HG03139 (cell line): ENCODE results near the gene AICDA.
"Not testable (repeated sequence)": the region's sequence is repeated elsewhere in the genome, so short reads cannot be mapped to it uniquely, and the experiment has no call there.

Experiments used
- ATAC-seq: cut with Tn5 transposase; IDR thresholded peaks from one replicate; pipeline ENCODE4 v1.9.1; 2021; ENCODE audit not compliant: unreplicated experiment

AICDA gene

DNA sequence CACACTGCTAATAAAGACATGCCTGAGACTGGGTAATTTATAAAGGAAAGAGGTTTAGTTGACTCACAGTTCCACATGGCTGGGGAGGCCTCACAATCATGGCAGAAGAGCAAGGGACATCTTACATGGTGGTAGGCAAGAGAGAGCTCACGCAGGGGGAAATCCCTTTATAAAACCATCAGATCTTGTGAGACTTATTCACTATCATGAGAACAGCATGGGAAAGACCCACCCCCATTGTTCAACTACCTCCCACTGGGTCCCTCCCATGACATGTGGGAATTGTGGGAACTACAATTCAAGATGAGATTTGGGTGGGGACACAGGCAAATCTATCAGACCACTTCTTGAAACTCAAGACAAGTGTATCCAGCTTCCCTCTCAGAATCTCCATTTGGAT lies 1.2 kb upstream of the AICDA start:
- ATAC-seq, result not testable (repeated sequence)

DNA sequence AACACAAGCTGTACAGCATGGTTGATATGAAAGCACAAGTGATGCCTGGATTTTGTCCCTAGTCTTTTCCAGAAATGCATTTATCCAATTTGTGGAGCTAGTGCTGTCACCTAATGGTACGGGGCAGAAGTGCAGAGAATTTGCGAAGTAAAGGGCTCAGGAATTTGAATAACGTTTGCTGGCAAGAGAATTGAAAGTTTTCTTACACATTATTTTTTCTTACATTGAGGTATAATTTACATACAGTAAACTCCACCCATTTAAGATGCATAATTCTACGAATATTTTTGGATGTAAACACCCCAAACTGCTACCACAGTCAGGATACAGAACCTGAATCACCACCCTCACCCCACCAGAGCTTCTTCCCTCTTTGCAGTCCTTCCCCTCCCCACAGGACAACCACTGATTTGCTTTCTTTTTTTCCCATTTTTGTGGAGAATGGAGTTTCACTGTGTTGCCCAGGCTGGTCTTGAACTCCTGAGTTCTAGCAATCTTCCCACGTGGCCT lies 3.5 kb downstream of the AICDA start:
- ATAC-seq, result no peak

DNA sequence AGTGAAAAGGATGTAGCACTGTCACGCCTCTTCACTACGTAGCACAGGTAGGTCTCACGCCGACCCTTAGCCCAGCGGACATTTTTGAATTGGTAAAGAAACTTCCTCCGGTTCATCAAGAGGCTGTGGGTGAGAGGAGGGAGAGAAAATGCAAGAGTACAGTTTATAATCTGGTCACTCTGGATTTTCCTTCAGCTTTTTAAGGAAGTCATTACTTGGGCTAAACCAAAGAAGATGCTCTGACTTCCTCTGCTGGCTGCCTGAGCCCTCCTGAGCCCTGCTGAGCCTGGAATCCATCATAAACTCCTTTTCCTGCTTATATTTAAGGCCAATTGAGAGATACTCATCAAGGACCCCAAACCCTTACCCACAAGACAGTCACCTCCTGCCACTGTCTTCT lies 5.8 kb downstream of the AICDA start:
- ATAC-seq, result no peak

DNA sequence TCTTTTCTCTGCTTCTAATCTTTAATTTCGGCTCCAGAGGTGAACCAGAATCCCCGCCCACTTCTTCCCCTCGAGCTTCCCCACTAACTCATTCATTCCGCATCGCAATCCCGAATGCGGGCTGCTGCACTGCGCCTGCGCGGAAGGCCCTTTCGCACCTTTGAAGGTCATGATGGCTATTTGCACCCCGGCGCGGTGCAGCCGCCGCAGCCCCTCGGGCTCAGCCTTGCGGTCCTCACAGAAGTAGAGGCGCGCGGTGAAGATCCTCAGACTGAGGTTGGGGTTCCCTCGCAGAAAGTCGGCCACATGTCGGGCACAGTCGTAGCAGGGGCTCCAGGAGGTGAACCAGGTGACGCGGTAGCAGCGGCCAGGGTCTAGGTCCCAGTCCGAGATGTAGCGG lies 7.6 kb downstream of the AICDA start:
- no peak for ATAC-seq

DNA sequence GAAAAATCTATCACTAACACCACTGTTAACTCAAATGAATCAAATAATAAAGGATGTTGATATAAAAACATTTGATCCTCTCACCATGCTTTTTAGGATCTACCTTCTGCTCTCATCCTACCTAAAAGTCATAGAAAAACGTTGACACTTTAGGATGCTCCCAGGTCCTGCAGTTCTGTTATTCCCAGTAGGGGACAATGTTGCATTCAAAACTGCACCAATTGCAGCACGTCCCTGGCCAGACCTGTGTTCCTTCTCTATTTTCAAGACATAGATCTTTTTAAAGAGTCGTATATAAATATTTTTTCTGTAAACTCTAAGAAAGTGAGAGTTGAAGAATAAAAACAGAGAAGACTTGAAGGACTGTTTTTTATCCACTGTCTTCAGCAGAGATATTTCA lies 8.8 kb downstream of the AICDA start:
- no peak for ATAC-seq

DNA sequence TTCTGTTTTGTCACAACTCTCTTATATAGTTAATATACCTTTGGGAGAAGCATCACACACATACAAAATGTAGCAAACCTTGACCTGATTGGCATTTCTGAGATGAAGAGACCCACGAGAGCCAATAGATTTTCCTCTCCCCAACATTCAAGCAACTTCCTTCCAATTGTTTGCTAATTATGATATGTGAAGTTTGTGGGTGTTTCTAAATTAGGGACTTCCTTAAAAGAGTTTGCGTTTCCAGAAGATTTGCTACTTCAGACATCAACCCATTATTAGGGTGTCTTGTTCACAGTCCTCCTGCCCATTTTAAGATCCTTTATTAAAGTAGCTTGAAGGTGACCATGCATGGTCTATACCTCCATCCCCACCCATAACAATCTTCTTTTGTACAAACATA lies 9.4 kb downstream of the AICDA start:
- ATAC-seq, result no peak

DNA sequence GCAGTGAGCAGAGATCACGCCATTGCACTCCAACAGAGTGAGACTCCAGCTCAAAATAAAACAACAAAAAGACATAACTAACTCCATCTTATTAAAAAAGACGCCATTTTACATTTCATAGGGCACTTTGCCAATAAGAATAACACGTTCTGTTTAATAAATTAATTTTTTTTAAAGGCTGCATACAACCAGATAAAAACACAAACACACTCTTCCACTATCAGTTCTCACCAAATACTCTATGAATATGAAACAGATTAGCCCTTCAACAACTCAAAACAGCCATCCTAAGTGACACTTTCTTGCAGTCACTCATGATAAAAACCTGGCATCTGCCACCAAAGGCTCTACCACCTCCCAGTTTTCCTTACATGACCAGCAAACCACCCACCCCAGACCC lies 16.1 kb downstream of the AICDA start:
- no peak for ATAC-seq

DNA sequence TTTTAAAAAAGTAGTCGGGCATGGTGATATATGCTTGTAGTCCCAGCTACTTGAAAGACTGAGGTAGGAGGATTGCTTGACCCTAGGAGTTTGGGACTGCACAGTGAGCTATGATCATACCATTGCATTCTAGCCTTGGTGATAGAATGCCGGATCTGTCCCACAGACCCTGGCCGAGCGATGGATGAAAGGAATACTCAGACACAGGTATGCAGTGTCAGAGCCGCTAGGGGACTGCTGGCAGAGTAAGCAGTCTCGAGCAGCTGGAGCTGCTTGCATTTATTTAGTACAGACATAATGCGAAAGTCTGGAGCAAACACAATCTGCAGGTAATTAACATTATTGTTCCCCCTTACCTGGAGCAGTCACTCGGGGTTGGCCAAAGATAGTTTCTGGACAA lies 18.6 kb downstream of the AICDA start:
- no peak for ATAC-seq

DNA sequence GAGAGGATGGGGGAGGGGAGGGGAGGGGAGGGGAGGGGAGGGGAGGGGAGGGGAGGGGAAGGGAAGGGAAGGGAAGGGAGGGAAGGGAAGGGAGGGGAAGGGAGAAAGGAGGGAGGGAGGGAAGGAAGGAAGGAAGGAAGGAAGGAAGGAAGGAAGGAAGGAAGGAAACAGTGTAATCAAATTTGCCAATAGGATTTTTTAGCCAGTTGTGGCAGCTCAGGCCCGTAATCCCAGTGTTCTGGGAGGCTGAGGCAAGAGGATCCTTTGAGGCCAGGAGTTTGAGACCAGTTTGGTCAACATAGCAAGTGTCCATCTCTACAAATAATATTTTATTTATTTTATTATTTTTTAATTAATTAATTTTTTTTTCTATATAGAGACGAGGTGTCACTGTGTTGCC lies 19.4 kb downstream of the AICDA start:
- ATAC-seq, result no peak

DNA sequence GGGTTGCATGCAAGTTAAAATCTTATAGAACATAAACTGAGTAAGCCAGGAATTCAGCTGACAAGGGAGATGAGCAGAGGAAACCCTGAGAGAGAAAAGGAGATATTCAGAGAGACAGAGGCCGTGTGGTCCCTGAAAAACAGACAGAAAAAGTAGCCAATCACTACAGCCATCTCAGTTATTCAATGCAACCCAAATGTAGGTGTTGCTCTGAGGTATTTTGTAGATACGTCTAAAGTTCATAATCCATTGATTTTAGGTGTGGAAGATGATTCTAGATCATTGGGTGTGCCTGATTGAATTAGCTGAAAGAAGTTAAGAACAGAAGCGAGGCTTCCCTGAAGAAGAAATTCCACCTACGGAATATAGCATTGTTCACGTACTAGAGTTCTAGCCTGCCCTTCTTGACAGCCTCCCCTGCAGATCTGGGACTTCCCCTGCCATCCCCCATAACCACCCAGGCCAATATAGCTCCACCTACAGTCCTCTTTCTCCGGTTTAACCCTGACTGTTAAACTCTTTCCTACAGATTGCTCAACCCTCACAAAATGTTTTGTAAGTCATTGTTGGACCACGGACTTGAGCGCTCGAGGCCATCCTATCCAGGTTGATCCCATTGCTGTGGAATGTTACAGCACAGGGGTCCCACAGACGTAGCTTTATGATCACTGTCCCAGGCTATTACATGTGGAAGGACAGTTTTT lies 21.7 kb downstream of the AICDA start:
- no peak for ATAC-seq

DNA sequence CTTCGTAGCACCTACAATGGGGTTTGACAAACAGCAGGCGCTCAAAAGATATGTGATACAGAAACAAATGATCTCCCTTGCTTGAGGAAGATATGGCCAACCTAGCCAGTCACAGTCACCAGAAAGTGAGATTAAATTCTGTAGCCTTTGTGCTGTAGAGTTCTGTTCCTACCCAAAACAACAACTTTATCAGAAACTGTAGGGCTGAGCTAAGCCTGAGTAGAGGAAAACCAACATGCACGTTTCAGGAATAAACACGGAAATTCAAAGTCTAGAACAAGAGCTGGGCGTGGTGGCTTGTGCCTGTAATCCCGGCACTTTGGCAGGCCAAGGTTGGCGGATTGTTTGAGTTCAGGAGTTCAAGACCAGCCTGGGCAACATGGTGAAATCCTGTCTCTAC lies 23.0 kb downstream of the AICDA start:
- no peak for ATAC-seq

DNA sequence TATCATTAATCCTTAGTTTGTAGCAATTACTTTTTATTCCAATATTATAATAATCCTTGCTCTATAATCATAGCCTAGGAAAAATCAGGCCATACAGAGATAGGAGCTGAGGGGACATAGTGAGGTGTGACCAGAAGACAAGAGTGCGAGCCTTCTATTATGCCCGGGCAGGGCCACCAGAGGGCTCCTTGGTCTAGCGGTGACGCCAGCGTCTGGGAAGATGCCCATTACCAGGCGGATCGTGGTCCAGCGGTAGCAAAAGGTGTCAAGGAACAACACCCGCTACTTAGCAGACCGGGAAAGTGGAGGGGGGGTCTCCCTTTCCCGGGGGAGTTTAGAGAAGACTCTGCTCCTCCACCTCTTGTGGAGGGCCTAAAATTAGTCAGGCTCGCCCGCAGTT lies 28.2 kb downstream of the AICDA start:
- not testable (repeated sequence) for ATAC-seq

DNA sequence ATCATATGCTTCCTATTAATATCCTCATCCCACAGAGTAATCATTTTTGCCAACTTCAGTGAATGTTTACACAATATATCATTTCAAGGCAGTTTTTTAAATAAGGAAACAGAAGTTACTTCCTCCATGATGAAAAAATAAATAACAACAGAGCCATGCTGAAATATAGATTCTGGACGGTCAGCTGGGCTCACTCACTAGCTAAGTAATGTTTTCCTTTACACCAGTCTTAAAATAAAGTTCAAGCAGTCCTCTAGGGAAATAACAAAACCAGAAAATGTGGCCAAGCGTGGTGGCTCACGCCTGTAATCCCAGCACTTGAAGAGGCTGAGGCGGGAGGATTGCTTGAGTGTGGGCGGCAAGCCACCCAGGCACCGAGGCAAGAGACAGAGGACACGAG lies 28.7 kb downstream of the AICDA start:
- no peak for ATAC-seq

DNA sequence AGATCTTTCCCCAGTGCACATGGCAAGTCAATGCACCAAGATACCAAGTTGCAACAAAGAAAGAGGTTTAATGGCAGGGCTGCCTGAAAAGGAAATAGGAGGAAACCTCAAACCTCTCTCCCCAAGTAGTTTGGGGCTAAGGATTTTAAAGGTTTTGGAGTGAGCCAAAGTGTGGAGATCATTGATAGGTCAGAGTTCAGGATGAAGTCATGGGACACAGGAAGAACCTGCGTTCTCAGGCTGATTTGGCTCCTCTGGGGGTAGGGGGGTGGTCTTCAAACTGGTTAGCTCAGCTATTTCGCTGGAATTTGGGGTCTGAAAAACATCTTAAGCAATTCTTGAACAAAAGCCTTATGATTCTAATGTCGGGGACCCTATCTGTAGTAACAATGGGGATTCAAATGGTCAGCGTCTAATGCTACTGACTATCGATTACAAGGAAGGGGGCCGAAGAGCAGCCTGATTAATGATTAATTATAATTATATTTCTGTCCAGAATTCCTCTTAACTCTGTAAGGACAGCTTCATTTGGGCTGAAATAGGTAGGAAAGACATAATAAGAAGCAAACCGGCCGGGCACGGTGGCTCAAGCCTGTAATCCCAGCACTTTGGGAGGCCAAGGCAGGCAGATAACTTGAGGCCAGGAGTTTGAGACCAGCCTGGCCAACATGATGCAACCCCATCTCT lies 31.4 kb downstream of the AICDA start:
- no peak for ATAC-seq

DNA sequence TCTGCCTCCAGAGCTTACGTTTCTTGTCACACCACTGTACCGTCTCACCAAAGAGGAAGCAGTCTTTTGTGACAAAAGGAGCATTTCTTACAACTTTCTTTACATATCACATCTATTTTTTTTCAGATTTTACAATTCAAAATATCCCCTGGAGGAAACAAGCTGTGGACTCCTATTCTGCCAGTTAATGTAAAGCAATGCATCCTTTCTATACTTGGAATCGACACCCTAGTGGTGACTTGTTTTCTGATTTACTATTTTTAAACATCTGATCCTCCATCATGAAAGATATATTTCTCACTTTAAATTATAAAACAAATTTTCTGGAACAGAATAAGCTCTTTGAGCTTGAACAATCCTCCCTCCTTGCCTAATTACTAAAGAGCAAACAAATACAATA lies 34.8 kb downstream of the AICDA start:
- ATAC-seq, result no peak

DNA sequence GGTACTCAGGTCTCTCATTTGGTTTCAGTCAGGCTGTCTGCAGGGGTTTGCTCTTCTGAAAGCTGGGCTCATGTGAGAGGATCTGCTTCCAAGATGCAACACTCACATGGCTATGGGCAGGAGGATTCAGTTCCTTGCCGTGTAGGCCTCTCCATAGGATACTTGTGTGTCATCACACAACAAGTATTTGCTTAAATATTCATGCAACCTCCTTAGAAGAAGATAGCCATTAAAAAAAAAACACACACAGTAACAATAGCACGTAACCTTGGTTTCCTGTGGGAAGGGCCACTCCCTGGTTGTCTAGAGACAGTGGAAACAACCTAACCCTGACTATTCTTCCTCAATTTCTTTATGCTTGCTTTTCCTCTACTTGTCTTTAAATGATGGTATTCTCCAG lies 40.2 kb downstream of the AICDA start:
- ATAC-seq, result no peak

DNA sequence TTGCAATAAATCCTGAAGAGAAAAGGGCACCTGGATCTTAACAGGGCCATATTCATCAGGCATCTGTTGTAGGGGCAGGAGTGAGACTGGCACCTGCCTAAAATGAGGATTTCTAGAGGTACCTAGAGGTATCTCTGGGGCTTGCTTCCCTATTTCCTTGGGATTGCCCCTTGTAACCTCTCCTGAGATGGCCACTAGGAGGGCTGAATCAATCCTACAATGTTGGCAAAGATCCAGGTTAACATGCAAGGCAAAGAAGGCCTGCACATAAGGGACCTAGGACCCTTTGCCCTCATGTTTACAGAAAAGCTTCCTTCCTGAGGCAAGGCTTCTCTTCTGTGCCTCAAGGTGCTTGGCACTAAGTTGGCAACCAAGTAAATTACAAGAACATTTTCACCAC lies 46.1 kb downstream of the AICDA start:
- ATAC-seq, result no peak

DNA sequence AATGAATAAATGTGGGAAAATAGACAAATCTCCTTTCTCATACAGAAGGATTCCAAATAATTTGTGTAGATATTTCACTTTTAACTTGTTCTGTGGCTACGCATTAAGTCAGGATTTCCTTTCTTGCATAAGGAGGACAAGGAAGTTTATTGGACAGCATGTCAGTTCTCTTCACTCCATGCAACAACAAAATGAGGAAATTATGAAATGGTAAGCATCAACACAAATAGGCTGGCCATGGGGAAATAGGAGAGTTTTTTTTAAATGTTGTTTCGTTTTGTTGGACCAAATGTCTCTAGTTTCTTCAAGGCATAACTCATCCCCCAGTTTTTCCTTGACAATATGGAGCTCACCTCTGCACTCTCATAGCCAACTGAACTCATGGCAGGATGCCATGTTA lies 46.6 kb downstream of the AICDA start:
- ATAC-seq, result not testable (repeated sequence)

DNA sequence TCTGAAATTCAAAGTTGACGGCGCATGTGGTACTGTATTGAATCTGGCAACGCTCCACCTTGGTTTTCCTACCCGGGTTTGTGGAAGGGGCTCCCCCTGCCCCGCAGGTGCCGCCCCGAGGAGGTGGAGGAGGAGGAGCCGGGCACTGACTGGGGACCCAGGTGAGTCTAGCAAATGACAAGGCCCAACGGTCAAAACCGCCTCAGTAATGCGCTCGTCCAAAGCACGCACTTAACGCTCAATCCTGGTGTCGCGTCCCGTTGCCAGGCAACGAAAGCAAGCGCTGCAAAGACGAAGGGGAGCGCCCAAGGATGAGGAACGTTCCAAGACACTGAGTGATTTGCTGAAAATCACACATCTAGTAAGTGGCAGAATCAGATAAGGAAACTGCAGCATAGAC lies 48.0 kb downstream of the AICDA start:
- ATAC-seq, result no peak

DNA sequence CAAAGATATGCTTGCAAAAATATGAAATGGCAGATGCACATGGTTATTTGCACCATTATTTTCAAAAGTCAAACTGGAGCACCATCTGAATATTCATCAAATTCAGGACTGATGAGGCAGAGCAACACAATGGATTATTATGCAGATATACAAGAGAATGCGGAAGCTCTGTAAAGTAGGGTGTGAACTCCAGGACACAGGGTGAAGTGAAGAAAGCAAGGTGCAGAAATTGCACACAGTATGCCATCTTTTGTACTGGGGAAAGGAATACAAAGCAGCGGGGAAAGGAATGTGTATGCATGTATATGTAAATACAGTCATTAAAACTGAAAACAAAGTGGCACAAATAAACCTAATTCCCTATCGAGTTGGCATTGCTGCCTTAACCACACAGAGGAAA lies 49.3 kb downstream of the AICDA start:
- ATAC-seq, result no peak

DNA sequence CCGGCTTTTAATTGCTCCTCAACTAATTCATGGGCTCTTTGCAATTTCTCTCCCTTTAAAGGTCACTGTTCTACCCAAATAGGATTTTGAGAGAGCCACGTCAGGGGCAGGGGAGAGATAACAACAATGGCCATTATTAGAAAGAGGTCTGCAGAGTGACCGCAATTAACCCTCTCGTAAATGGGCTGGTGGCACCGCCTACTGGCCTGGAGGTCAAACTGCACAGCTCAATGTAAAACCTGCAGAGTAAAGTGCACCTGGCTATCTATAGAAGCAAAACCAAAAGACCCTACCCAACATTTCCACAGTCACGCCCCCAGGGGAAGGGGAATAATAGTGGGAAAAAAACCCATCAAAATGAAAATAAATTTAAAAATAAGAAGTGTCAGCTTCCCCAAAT lies 50.3 kb downstream of the AICDA start:
- ATAC-seq, result no peak

DNA sequence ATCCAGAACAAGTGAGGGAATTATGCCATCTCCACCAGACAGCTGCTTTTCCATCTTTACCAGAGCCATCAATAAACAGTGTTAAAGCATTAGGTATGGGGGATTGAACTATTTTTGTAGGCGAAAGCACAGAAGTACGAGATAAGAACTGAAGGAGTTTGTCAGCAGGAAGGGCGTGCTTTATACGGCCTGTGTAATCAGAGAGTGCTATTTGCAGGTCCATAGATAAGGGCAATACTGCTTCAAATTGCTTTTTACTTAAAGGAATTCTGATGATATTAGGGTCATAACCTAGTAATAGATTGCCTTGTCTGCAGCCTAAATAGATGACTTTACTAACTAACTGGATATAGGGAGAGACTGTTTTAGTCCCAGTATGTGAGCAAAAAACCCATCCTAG lies 51.6 kb downstream of the AICDA start:
- ATAC-seq, result no peak

DNA sequence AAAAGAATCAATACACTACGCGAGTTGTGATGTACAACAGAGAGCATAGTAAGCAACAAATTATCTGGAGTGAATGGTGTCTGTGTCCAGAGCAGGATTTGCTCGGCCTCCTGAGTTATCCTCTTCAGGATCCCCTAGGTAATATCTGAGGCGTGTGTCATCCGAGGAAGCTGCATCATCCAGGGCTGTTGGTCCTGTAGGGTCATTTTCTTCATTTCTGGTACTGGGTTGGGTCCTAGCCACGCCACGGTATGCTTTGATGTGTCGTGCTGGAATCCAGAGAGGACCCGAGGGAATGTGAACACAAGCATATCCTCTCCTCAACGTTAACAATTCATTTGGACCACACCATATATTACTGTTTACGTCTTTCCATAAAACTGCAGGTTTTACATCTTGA lies 53.0 kb downstream of the AICDA start:
- ATAC-seq, result no peak
